A549 (cell line): ENCODE data around the gene VPS52.

ENCODE experiments used
- CEBPB ChIP-seq, 2 experiments: fragments of >200 bp in 1 of 2; sonication (Bioruptor Twin) in 1 of 2; formaldehyde crosslinking in 1 of 2; IDR thresholded peaks; 2 replicates each; pipeline ENCODE4 v1.6.1; 2012 to 2016
- EP300 ChIP-seq, 2 experiments: fragments of >200 bp; sonication (Bioruptor Twin); formaldehyde crosslinking; IDR thresholded peaks; 2 replicates in 1 of 2; 3 replicates in 1 of 2; pipeline ENCODE4 v1.6.1; 2016 to 2017
- ESRRA ChIP-seq: fragments of 150-350 bp; IDR thresholded peaks from 2 replicates; pipeline ENCODE4 v1.6.1; 2014; ENCODE audit warnings: mild to moderate bottlenecking, low read length, borderline replicate concordance
- FOSL2 ChIP-seq, 2 experiments: fragments of 450-650 bp in 1 of 2; fragments of >200 bp in 1 of 2; sonication (Bioruptor Twin) in 1 of 2; formaldehyde crosslinking; IDR thresholded peaks; 2 replicates each; pipeline versions ENCODE4 v1.5.0 to v1.6.1; 2016 to 2020; ENCODE audit warnings: mild to moderate bottlenecking in 1 of 2, moderate library complexity in 1 of 2
- MYC ChIP-seq: IDR thresholded peaks from 2 replicates; pipeline ENCODE4 v1.6.1; 2012; ENCODE audit warnings: mild to moderate bottlenecking, inconsistent platforms, low read length, improper control_type of control experiment, borderline replicate concordance
- NR3C1 ChIP-seq: fragments of >200 bp; sonication (Bioruptor Twin); formaldehyde crosslinking; IDR thresholded peaks from 3 replicates; pipeline ENCODE4 v1.6.1; 2017
- POLR2A ChIP-seq: IDR thresholded peaks from 2 replicates; pipeline ENCODE4 v1.6.1; 2012; ENCODE audit warnings: mild to moderate bottlenecking, low read length
- TF ChIP-seq, protein P1 (sequence below): fragments of 450-650 bp; IDR thresholded peaks from 2 replicates; pipeline ENCODE4 v1.6.1; 2014; ENCODE audit warnings: antibody characterized with exemption
- TF ChIP-seq, protein P2 (sequence below): fragments of >200 bp; sonication (Bioruptor Twin); formaldehyde crosslinking; IDR thresholded peaks from 3 replicates; pipeline ENCODE4 v1.5.1; 2016

GRCh38 chr6:33272275-33273128 is 826 bp upstream of the VPS52 start:
- TF ChIP-seq POLR2A = no peak
- TF ChIP-seq, protein P1, sequence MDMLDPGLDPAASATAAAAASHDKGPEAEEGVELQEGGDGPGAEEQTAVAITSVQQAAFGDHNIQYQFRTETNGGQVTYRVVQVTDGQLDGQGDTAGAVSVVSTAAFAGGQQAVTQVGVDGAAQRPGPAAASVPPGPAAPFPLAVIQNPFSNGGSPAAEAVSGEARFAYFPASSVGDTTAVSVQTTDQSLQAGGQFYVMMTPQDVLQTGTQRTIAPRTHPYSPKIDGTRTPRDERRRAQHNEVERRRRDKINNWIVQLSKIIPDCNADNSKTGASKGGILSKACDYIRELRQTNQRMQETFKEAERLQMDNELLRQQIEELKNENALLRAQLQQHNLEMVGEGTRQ = no peak
- TF ChIP-seq ESRRA = no peak
- TF ChIP-seq CEBPB (IDR thresholded peaks at IDR 0.05) = no peak
- TF ChIP-seq, protein P2, sequence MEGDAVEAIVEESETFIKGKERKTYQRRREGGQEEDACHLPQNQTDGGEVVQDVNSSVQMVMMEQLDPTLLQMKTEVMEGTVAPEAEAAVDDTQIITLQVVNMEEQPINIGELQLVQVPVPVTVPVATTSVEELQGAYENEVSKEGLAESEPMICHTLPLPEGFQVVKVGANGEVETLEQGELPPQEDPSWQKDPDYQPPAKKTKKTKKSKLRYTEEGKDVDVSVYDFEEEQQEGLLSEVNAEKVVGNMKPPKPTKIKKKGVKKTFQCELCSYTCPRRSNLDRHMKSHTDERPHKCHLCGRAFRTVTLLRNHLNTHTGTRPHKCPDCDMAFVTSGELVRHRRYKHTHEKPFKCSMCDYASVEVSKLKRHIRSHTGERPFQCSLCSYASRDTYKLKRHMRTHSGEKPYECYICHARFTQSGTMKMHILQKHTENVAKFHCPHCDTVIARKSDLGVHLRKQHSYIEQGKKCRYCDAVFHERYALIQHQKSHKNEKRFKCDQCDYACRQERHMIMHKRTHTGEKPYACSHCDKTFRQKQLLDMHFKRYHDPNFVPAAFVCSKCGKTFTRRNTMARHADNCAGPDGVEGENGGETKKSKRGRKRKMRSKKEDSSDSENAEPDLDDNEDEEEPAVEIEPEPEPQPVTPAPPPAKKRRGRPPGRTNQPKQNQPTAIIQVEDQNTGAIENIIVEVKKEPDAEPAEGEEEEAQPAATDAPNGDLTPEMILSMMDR = no peak
- TF ChIP-seq NR3C1 = no peak
- TF ChIP-seq FOSL2 (IDR thresholded peaks at IDR 0.05) = no peak
- no peak for TF ChIP-seq FOSL2 (CRISPR knock-in tag; IDR thresholded peaks at IDR 0.05)
- TF ChIP-seq EP300 (IDR thresholded peaks at IDR 0.05) = no peak
- TF ChIP-seq MYC = no peak
